IPS-18c (cell line): Measurements from ENCODE around the gene OLAH.
"Not testable (repeated sequence)": the region's sequence is repeated elsewhere in the genome, so short reads cannot be mapped to it uniquely, and the experiment has no call there.

Experiments
- H3K4me3 ChIP-seq: 2 replicates; pipeline ENCODE4 v1.7.0; 2013; ENCODE audit warnings: low read depth, mild to moderate bottlenecking, low read length, moderate library complexity; ENCODE audit not compliant: insufficient read depth
- H3K9me3 ChIP-seq: one replicate; pipeline ENCODE4 v1.6.1; 2013; ENCODE audit warnings: mild to moderate bottlenecking, low read length, moderate library complexity; ENCODE audit not compliant: control insufficient read depth, insufficient read depth

OLAH gene

DNA sequence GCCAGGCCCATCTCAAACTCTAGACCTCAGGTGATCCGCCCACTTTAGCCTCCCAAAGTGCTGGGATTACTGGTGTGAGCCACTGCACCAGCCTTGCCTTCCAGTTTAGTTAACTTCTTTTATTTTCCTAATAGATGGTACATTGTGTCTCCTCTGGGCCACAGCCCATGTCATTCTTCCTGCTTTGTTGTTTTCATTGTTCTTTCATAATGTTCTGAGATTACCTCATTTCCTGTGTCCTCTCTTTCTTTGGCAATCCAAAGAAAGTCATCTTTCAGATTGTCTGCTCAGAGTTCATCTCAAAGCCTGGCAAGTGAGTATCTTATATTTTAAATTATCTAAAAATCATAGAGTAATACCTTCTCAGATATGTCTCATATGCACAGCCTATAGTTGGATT, at the start of gene OLAH:
OLAH (plus strand) TSS at position 270 of the 400 bp plus-strand sequence. CDS start 3,346 bp downstream, outside the sequence.
- Histone ChIP-seq H3K4me3 (no peak within 1 kb of the TSS), H3K9me3 (no peaks in the 10 kb centered on the region)

DNA sequence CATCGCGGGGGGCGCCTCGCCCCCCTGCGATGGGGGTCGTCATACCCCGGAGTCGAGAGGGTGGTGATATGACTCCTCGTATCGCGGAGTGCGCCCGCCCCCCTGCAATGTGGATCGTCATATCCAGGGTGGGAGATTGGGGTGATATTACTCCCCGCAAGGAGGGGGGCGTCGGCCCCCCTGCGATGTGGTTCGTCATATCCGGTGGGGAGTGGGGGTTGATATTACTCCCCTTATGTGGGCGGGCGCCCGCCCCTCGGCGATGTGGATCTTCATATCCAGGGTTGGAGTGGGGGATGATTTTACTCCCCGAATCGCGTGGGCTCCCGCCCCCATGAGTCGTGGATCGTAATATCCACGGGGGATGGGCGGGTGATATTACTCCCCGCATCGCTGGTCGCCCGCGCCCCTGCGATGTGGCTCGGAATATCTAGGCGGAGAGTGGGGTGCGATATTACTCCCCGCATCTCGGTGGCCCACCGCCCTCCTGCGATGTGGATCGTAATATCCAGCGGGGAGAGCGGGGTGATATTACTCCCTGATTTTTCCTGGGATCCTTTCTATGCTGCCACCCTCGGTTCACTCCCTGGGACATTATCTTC, 47.7 kb upstream of the OLAH start:
- H3K4me3 ChIP-seq, result no peak overlapping the region

DNA sequence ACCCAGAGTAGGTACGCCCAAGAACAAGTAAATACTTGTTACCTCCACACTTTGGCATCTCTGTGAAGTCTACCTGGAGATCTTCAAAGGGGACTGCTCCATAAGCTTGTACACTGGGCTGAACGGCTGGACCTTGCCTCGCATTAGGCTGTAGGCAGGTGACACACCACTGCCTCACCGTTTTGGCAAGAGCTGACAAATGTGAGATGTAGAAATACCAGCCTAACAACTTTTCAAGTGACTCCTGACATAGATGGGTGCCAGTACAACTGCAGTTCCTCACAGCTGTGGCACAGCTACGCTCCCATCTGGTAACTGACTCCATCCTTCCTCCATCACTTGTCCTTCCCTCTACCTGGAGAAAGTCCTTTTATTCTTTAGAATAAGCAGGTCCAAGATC, 30.2 kb upstream of the OLAH start:
- H3K4me3 ChIP-seq, H3K9me3 ChIP-seq: not testable (repeated sequence)

More for the DNA sequence above, 47.7 kb upstream of the OLAH start:
- H3K9me3 ChIP-seq, result no peaks in the 10 kb centered on the region

DNA sequence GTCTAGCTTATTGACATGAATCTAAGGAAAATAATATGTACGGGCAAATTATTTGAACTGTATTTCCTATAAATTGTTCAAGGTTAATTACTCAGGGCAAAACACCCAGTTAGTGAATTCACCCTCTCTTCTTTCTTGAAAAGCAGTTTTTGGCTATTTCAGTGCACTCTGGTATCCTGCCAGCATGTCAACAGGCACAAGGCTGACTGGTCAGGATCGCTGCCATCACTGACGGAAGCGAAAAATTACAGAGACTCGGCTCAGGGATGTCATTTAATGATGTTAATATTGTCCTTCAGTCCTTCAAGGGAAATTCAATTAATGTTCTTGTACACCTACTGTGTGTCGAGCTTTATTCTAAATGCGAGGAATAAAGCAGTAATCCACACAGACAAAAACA, 28.3 kb upstream of the OLAH start:
- Histone ChIP-seq H3K4me3 (no peak overlapping the region), H3K9me3 (no peaks in the 10 kb centered on the region)

DNA sequence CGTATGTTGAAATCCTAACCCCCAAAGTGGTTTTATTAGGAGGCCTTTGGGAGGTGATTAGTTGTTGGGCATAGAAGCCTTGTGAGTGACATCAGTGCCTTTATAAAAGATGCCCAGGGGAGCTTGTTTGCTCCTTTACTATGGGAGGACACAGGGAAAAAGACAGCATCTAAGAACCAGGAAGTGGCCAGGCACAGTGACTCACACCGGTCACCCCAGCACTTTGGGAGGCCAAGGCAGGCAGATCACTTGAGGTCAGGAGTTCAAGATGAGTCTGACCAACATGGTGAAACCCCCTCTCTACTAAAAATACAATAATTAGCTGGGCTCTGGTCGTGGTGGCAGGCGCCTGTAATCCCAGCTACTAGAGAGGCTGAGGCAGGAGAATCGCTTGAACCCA, 22.8 kb upstream of the OLAH start:
- H3K4me3 ChIP-seq, H3K9me3 ChIP-seq: not testable (repeated sequence)

DNA sequence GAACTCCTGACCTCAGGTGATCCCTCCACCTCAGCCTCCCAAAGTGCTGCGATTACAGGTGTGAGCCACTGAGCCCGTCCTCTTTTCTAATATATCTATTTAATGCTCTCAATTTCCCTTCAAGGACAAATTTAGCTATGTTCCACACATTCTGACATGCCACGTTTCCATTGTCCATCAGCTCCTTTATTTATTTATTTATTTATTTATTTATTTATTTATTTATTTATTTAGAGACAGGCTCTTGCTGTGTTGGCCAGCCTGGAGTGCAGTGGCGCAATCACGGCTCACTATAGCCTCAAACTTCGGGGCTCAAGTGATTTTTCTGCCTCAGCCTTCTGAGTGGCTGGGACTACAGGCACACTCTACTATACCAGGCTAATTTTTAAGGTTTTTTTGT, 20.7 kb upstream of the OLAH start:
- H3K9me3 ChIP-seq, H3K4me3 ChIP-seq: not testable (repeated sequence)

DNA sequence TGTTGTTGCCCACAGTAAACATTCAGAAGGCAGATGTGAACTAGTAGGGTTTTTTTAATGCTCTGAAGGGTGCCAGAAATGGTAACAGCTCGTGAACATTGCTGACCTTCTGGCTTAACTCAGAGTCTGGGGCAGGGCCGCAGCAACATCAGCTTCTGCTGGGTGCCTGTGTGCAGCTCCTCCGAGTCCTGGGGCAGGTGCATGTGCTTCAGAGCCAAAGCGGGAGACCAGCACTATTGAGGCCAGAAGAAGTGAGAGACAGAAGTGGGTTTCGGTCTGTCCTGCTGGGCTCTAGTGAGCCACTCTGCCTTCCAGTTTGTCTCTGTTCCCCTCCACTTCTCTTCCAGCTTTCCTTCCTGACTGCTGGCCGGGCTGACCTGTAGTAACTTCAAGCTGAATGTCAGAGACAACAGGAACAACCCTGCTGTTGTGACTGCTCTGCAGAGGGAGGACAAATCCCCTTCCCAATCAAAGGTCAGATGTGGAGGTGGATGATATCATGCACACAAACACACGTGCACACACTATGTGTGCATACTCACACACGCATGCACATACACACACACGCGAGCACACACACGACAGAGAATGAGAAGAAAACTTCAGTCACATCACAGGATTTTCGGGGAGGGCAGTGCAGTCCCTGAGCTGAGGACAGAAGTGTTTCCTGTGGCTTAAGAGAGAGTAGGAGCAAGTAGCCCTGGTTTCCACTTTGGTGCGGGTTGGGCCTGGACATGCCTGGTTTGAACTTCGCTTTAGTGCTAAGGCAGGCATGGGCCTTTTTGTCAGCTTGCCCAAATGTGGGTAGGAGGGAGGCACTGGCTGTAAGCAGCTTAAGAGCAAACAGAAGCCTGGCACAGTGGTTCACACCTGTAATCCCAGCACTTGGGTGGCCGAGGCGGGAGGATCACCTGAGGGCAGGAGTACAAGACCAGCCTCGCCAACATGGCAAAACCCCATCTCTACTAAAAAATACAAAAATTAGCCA, 19.4 kb upstream of the OLAH start:
- not testable (repeated sequence) for H3K4me3 ChIP-seq, H3K9me3 ChIP-seq

DNA sequence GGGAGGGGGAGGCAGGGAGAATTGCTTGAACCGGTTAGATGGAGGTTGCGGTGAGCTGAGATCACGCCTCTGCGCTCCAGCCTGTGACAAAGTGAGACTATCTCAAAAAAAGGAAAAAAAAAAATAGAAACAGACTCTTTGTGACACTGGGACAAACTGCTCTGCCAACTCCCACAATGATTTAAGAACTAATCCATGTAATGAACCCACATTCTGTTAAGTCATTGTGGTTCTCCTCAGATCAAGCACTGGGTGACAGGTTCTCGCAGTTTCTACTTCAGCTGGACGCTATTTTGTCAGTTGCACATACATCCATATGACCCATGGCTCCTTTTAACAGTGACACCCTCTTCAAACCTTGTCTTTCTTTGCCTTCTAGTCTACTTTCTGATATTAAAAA, 18.7 kb upstream of the OLAH start:
- not testable (repeated sequence) for H3K9me3 ChIP-seq, H3K4me3 ChIP-seq

DNA sequence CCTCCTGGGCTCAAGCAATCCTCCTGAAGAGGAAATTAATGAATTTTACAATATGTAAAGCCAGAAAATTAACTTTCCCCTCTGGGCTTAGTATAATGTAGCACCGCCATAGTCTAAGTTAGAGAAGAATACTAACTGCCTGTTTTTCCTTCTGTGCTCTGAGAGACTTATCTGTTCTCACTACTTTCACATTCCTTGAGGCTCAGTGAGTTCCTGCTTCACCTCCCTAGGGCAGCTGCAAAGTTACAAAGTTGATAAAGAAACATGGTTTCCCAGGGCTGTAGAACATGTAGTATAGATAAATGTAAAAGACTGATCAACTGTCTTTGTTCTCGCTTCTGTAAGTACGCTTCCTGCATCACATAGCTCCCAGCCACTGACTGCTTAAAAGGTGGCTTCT, 16.0 kb upstream of the OLAH start:
- no peak overlapping the region for H3K4me3 ChIP-seq
- H3K9me3 ChIP-seq, result no peaks in the 10 kb centered on the region

DNA sequence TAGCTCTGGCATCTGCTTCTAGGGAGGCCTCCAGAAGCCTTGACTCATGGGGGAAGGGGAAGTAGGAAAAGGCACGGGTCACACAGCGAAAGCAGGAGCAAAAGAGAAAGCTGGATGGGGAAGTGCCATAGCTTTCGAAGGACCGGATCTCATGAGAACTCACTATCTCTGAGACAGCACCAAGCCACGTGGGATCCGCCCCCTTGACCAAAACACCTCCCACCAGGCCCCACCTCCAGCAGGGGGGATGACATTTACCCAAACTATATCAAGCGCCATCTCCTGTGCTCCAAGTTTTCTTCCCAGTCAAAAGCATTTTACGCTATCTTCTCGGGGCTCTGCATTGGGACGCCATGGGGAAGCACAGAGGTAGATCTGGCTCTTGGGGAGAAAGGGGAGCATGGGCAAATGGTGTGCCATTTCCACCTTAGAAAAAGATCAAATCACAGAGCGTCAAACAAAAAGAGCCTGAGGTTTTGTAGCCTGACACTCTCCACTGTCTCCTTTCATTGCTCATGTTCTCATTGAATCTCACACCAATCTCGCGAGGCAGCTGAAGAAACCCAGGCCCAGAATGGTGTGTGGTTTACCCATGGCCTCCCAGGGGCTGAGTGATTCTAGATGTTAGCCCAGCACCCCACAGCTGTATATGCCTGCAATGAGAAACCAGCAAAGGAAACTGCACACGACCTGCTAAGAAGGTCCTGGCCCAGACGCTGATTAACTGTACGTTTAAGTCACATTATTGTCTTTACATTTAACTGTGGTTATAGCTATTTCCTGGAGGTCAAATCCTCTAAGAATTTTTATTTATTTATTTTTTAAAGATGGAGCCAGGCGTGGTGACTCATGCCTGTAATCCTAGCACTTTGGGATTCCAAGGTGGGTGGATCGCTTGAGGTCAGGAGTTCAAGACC, 8.1 kb upstream of the OLAH start:
- Histone ChIP-seq H3K4me3 (no peak overlapping the region), H3K9me3 (no peaks in the 10 kb centered on the region)

DNA sequence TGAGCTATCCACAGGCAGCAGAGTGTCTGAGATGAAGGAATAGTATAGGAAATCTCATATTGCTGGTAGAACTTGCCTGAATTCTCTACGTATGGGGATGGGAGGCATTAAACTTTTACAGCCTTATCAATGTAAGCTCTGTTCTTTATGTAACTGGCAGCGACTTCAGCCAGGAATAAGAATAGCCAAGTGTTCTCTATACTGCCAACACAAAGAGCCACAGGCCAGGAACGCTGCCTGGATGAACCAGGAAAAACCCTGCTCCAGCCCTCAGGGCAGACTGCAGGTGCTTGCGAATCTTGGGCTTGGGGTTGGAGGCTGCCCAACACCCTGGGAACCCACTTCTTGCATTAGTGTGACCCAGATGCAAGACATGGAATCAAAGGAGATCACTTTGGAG, 6.1 kb upstream of the OLAH start:
- no peak overlapping the region for H3K4me3 ChIP-seq
- no peaks in the 10 kb centered on the region for H3K9me3 ChIP-seq

DNA sequence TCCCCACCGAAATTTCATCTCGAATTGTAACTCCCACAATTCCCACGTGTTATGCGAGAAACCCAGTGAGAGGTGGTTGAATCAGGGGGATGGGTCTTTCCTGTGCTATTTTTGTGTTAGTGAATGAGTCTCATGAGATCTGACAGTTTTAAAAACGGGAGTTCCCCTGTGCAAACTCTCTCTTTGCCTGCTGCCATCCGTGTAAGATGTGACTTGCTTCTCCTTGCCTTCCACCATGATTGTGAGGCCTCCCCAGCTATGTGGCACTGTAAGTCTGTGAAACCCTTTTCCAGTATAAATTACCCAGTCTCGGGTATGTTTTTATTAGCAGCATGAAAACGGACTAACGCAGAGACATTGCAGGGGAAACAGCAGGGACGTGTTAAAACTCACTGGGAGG, 5.3 kb upstream of the OLAH start:
- H3K4me3 ChIP-seq, result no peak overlapping the region

DNA sequence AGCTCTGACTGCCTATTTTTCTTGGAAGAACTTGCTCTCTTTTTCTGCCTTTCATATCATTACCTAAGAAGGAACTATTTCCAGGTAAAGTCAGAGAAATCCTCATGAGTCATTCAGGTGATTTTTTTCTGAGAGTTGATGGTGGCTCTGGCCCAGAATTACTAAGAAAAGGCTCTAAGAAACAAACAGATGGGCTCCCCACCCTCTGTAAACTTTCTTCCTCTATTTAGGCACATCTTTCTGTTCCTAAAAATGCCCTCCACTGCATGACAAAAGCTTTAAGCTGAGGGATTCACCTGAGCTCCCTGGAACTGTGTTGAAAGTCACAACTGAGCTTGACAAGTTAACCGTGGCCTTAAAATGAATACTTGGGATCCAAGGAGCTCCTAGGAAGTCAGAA, 1.6 kb downstream of the OLAH start:
- no peaks in the 10 kb centered on the region for H3K9me3 ChIP-seq
- H3K4me3 ChIP-seq, result no peak overlapping the region

More for the DNA sequence above, 5.3 kb upstream of the OLAH start:
- H3K9me3 ChIP-seq, result no peaks in the 10 kb centered on the region

DNA sequence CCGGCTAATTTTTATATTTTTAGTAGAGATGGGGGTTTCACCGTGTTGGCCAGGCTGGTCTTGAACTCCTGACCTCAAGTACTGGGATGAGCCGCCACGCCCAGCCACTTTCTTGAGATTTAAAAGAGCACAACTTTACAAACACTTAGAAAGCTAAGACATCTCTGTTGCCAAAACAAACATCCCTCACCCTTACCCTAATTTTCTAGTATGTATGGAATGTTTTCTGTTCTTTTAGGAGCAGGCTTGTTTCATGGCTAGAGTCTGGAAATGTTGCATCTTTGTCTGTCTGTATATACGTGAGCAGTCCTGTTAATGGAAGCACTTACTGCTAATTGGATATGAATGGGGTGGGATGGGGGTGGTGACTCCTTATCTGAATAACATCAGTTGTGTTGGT, 2.9 kb downstream of the OLAH start:
- no peak overlapping the region for H3K4me3 ChIP-seq
- H3K9me3 ChIP-seq, result no peaks in the 10 kb centered on the region

DNA sequence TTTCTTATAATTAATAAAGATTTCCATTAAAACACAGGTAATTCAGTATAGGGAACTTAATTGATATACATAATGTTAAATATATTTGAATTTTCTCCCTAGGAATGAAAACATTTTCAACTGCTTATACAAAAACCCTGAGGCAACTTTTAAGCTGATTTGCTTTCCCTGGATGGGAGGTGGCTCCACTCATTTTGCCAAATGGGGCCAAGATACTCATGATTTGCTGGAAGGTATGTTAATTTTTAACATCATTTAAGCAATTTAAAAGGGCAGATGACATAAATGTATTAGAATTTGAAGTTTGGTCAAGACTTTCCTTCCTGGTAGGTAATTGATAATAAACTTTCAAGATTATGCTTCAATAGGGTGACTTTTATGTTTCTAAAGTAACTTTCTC, 5.8 kb downstream of the OLAH start:
- Histone ChIP-seq H3K9me3 (no peaks in the 10 kb centered on the region), H3K4me3 (no peak overlapping the region)

DNA sequence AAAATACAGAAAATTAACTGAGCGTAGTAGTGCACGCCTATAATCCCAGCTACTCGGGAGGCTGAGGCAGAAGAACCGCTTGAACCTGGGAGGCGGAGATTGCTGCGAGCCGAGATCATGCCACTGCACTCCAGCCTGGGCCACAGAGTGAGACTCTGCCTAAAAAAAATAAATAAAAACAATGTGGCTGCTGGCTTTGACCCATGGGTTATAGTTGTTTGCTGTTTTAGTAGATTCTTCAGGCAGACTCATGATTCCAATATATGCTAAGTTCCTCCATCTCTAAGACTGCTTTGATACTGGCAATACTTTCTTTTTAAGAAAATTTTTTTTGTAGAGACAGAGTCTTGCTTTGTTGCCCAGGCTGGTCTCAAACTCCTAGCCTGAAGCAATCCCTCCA, 8.4 kb downstream of the OLAH start:
- Histone ChIP-seq H3K9me3 (no peaks in the 10 kb centered on the region), H3K4me3 (no peak overlapping the region)

DNA sequence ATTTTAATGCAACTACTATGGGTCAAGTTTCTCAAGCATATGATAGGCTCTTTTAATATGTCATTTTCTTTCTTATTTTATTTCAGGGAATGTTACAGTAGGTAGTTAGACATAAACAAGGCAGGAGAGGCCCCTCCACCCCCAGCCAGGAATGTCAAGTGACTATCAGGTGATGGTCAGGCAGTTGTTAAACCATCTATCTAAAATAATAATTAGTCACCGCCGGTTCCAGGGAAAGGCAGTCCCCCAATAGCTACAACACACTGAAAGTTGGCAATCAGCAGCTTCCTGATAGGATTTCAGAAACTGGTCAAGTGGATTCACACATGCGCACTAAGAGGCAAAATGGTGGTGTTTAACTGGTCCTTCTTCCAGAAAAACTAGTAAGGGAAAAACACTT, 9.3 kb downstream of the OLAH start:
- no peaks in the 10 kb centered on the region for H3K9me3 ChIP-seq
- no peak overlapping the region for H3K4me3 ChIP-seq
